Psoas muscle (tissue), 8 donors: Measurements from ENCODE around the gene CLMP. TPM values are rescaled to one million over a fixed set of nuclear protein-coding genes. Genes with fewer than 3 reads are reported as not detected.

Source experiments
- ATAC-seq, 4 donors: fragments of 200-7000 bp; cut with Tn5 transposase; one replicate each; pipeline ENCODE4 v1.9.1; 2020; ENCODE audit warnings: moderate library complexity in 3 of 4, mild to moderate bottlenecking in 2 of 4
- DNase-seq, 2 donors: peaks; one replicate each; pipeline ENCODE4 v3.0.0-alpha.2; 2020
- H3K27ac ChIP-seq: fragments of 200-600 bp; one replicate; pipeline ENCODE4 v1.8.0; 2022
- H3K27me3 ChIP-seq, 3 donors: fragments of 200-600 bp in 1 of 3; one replicate each; pipeline versions ENCODE4 v1.6.1 to v1.8.0; 2013 to 2022; ENCODE audit warnings: low read length in 2 of 3, mild to moderate bottlenecking in 2 of 3, moderate library complexity in 1 of 3; ENCODE audit not compliant: insufficient read depth in 3 of 3
- H3K36me3 ChIP-seq, 2 donors: fragments of 200-600 bp in 1 of 2; one replicate each; pipeline versions ENCODE4 v1.6.1 to v1.8.0; 2013 to 2022; ENCODE audit warnings: low read depth in 1 of 2, mild to moderate bottlenecking in 1 of 2, moderate library complexity in 1 of 2; ENCODE audit not compliant: insufficient read depth in 1 of 2
- H3K4me1 ChIP-seq: fragments of 200-600 bp; one replicate; pipeline ENCODE4 v1.8.0; 2022
- H3K4me3 ChIP-seq: fragments of 200-600 bp; one replicate; pipeline ENCODE4 v1.8.0; 2022; ENCODE audit warnings: mild to moderate bottlenecking
- H3K9me3 ChIP-seq: fragments of 200-600 bp; one replicate; pipeline ENCODE4 v1.8.0; 2022
- CTCF ChIP-seq: fragments of 200-600 bp; IDR thresholded peaks from one replicate; pipeline ENCODE4 v1.8.0; 2022; ENCODE audit warnings: antibody characterized with exemption
- WGBS, 3 donors: extraction: QIAGEN DNeasy Blood & Tissue Kit; methylation state at CpG; one replicate each; pipeline versions ENCODE4 v1.1.6 to v1.1.7; 2013; 5-methylcytosine and 5-hydroxymethylcytosine counted together
- intact Hi-C, 2 donors: fragments of 100-400 bp; cut with DNase I; formaldehyde crosslinking; loops; one replicate each; pipeline versions ENCODE4 v1.11.0 to v1.14.2; 2022
- polyA plus RNA-seq, 3 donors: library from polyadenylated mRNA; stranded (reverse); fragments of 200-250 nt; gene quantifications; one replicate each; pipeline ENCODE4 v1.2.3, GENCODE V29; 2013
- total RNA-seq, 4 donors: library from RNA; stranded (reverse); fragmentation: NEBNext Ultra II Directional in 2 of 4; extraction: Animal tissue kit (Norgen Biotek cat#: 25700) in 2 of 4; gene quantifications; one replicate each; pipeline versions ENCODE4 v1.2.1 to v1.2.4, GENCODE V29; 2021 to 2023
- donor health status: healthy with polysubstance abuse.
- donor health status: DM: no; HTN: no; CAD: no; lungs with moderate emphysema.
- donor health status: Bipolar disorder and iron deficiency.
- donor health status: healthy.
- donor health status: DM: yes; HTN: yes; CAD: no.
- donor health status: DM: no; HTN: no; CAD: no.
- donor health status: DM: no; HTN: no; CAD: no.
- donor health status: DM: yes; HTN: yes; CAD: no.

CLMP gene
- total and polyA plus RNA-seq, 7 donors = 0.83 to 4.2 (median 2.9) TPM

- no peaks in the 10 kb centered on the region for H3K36me3 ChIP-seq
- intact Hi-C loops = no loop called here
- no peaks in the 10 kb centered on the region for H3K27me3 ChIP-seq
- no peaks in the 10 kb centered on the region for H3K9me3 ChIP-seq
- no peak for DNase-seq
- H3K27ac ChIP-seq = no peak overlapping the region
- 71 to 86% (median 82%) methylated on average over 5 of the region's 5 CpGs for WGBS, 3 donors
- no peak for TF ChIP-seq CTCF
- ATAC-seq = no peak
- no peak overlapping the region for H3K4me3 ChIP-seq
- no peaks in the 10 kb centered on the region for H3K4me1 ChIP-seq
These were observed 26.8 kb downstream of the CLMP start for GRCh38 chr11:123168241-123168640.

GRCh38 chr11:123166071-123166559, 28.9 kb downstream of the CLMP start:
- H3K9me3 ChIP-seq = no peaks in the 10 kb centered on the region
- H3K36me3 ChIP-seq = no peaks in the 10 kb centered on the region
- DNase-seq (no peak), ATAC-seq (no peak)
- intact Hi-C loops = no loop called here
- no peak overlapping the region for H3K4me3 ChIP-seq
- WGBS, 3 donors = 62 to 64% (median 63%) methylated on average over 10 of the region's 10 CpGs
- H3K27ac ChIP-seq = no peak overlapping the region
- no peak for TF ChIP-seq CTCF
- no peaks in the 10 kb centered on the region for H3K27me3 ChIP-seq
- no peaks in the 10 kb centered on the region for H3K4me1 ChIP-seq

GRCh38 chr11:123164732-123165450, 30.2 kb downstream of the CLMP start:
- DNase-seq (no peak), ATAC-seq (no peak)
- no peaks in the 10 kb centered on the region for H3K27me3 ChIP-seq
- H3K36me3 ChIP-seq = no peaks in the 10 kb centered on the region
- no peaks in the 10 kb centered on the region for H3K4me1 ChIP-seq
- no peak overlapping the region for H3K4me3 ChIP-seq
- H3K9me3 ChIP-seq = no peaks in the 10 kb centered on the region
- intact Hi-C loops = no loop called here
- whole genome bisulfite sequencing, 3 donors = 88 to 95% (median 91%) methylated on average over 7 of the region's 7 CpGs
- no peak for TF ChIP-seq CTCF
- H3K27ac ChIP-seq = no peak overlapping the region

- Histone ChIP-seq H3K27me3 (no peaks in the 10 kb centered on the region), H3K27ac (no peak overlapping the region), H3K4me3 (no peak overlapping the region), H3K36me3 (no peaks in the 10 kb centered on the region), H3K9me3 (no peaks in the 10 kb centered on the region), H3K4me1 (no peaks in the 10 kb centered on the region)
- TF ChIP-seq CTCF = no peak
- WGBS, 3 donors = 95 to 97% (median 97%) methylated on average over 4 of the region's 4 CpGs
- no peak for ATAC-seq
- DNase-seq = no peak
- intact Hi-C loops = no loop called here
These were observed 31.4 kb downstream of the CLMP start for GRCh38 chr11:123163621-123164020.
